NOMO-1 treated with DMSO at 0.1 percent for 48 hours (cell line): ENCODE data around the gene CCL13.

Experiments
- DNase-seq: peaks from one replicate; lab custom pipeline; 2025; ENCODE audit not compliant: unreplicated experiment; lab: John Stamatoyannopoulos, UW

Gene CCL13

DNA sequence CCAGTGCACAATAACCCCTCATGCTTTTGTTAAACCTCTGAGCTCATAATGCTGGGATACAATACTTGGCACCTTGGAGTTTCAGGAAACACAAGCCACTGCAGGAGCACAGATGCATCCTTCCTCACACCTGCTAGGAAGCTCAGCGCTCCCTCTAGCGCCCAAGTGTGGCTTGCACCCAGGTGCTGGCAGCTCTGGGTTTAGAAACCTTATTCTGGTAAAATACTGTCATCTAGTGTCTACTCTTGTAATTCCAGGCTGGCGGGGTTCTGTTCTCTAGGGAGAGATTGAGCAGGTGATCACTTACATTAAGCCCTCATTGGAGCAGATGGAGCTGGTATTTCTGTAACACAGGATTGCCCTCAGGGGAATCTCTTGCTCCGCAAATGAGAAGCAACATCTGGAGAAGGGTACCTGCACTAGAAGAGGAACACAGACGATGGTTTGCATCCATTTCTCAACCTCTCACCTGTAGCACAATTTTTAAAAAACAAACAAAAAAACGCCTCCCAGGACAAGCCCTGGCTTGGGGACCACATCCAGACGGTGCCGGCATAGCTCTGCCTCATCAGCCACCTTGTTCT lies 5.3 kb downstream of the CCL13 start:
- DNase-seq, result peak; percentile 83

DNA sequence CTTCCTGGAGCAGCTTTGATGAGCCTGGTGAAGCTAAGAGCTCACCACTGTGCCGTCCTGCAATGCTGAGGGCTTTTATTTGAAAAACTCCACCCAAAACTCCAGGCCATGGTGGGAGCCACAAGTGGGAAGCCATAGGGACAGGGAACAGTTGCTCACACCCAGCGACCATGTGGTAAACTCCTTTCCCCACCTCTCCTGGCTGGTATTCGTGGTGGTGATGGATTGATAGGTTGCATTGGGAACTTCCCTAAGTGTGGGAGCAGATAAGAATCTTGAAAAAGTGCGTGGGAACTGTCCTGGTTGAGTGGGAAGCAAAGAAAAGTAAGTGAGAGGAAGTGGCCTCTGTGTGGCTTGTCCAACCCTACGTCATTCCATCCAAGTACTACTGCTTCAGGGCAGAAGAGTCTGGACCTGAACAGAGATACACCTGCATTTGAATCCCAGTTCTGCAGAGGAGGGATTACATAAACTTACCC lies 6.9 kb downstream of the CCL13 start, which contains the start of gene CCL1:
Gene CCL1, minus strand, starts transcription at position 51 of the 479 bp plus-strand sequence. CDS start 72 bp downstream, outside the sequence.
- DNase-seq, result no peak

DNA sequence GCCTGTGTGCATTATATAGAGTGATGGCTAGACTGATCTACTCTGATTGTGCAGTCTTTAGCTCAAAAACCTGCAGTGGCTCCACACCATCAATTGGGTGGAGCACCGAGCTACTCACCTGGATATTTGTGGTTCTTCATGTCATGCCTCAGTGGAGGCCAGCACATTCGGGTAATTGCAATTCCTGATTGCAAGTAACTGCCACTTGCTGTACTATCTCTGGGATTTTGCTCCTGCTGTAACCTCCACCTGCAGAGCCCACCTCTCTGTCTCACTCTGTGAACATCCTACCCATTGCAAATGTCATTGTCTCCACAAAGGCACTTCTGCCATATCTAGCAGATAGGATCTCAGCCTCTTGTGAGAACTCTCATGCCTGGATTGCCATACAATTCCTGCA lies 8.5 kb downstream of the CCL13 start:
- no peak for DNase-seq

DNA sequence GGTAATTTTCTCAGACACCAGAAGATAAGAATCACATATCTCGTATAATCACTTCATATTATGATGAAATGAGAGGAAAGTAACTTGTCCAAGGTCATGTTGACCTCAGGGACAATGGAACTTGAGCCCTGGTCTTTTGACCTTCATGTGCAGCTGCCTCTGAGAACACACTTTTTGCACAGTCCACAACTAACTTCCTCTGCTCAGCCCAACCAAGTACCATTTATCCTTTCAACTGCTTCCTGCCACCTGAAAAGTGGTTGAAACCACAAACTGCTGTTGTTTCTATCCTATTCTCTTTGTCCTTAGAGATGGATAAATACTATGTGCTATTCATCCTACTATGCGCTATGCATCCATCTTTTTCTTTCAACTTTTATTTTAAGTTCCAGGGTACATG lies 9.1 kb downstream of the CCL13 start:
- peak; percentile 79 for DNase-seq

DNA sequence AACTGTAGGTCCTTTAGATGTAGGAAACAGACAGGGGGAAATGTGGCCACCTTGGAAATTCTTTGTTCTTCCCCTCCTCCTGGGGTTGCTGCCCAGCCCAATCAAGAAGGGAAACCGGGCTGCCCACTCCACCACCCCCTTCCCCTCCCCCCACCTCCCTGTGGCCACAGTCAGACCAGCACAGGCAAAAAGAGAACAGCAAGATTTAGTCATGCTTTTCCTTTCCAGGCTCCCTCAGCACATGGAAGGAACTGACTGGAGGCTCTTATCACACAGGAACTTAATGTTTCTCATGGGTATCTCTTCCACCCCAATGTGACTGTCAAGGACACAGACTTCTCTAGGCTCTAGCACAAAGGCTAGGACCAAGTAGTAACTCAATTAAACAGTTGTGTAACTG lies 9.7 kb downstream of the CCL13 start:
- peak; percentile 33 for DNase-seq

DNA sequence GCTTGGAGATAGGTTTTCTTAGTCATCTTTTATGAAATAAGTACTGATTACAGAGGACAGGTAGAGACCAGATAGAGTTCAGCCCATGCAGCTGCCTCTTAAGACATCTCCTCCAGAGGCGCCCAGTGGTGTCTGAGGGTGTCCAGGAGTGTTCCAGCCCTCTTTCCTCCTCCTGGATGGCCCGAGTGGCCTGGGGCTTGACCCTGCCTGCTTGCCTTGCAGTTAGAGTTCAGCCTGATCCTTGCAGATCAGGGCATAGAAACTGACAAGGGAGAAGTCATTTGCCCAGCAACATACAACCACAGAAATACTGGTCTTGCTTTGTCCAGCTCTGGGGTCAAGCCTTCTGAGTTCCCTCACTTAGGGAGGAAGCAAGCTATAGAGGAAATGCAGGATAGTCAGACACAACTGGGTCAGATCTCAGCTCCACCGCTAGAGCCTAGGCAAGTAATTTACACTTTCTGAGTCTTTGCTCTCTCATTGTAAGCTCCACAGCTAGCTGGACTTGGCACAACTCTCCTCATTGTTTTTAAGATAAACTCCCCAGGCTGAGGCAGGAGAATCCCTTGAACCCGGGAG lies 10.3 kb downstream of the CCL13 start:
- peak; percentile 15 for DNase-seq

DNA sequence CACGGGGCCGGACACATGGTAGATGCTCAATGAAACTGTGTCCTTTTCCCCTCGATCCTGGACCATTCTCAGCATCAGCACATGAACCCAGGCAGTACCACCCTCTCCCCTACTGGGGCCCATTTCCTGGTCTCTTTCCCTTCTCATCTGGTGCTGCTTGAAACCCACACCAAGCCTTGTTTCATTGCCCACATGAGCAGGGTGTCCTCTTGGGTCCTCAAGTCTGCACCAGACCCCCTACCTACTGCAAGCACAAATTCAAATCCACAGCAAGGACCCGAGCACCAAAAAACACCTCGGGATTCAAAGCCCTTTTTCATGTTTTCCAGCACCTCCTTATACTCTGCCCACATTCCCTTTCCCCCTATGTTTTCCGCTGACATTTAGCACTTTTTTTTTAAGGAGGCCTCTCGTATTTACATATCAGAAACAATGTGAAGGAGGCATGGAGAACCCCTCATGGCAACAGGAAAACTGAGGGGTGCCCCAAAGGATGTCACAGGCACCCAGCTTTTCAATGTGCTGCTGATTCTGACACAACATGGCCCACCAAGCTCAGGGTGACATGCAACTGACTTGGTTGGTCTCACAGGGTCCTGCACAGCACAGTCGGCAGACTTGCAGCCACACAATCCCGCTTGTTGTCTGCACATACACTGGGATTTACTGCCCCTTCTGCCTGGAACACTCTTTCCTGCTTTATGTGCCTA lies 11.4 kb downstream of the CCL13 start:
- no peak for DNase-seq

DNA sequence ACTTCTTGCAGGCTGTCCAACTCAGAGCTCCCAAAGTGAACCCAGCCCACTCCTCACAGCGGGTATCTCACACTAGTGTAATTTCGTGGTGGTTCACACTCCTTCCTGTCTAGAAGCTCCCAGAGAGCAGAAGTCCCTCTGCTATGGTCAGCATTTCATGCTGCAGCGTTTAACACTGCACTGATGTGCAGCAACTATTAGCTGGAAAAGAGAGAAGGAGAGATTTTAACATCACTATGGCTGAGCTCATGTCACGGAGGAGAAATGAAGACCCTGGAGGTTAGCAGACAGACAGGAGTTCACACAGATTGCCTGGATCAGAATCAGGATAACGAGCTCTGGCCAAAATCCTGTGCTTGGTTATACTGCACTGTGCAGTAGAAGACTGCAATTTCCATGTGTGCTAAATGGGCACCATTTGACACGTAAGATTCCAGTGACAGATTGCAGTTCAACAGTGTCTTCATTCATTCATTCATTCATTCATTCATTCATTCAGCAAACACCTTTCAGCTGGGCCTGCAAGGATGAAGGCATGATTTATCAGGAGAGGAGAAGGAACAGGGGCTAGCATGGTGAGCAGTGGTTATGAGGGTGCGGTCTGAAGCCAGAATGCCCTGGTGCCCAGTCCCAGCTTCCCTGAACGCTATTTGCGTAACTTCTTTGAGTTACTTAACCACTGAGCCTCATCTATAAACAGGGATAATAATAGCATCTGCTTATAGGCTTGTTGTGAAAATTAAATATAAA lies 12.1 kb downstream of the CCL13 start:
- DNase-seq, result peak; percentile 70

DNA sequence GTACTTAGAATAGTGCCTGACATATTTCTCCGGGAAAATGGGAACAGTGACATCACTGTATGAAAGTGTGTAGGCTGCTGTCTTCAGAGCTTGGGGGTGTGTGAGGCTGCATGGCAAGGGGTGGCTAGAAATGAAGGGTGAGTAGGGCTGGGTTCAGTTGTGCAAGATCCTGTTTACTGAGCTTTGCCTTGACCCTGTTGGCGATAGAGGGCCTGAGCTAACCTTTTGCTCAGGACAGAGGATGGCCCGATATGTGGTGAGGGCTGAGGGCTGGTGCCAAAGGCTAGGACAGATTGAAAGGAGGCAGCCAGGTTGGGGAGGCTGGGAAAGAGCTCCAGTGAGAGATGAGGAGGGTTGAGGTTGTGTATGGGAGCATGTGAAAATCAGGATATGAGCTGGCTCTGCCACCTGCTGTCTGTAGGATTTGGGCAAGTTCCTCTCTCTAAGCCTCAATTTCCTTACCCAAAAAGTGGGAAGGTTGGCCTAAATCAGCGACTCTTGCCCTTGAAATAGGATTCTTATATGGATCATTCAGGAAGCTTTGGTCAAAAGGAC lies 12.7 kb downstream of the CCL13 start:
- peak; percentile 71 for DNase-seq

DNA sequence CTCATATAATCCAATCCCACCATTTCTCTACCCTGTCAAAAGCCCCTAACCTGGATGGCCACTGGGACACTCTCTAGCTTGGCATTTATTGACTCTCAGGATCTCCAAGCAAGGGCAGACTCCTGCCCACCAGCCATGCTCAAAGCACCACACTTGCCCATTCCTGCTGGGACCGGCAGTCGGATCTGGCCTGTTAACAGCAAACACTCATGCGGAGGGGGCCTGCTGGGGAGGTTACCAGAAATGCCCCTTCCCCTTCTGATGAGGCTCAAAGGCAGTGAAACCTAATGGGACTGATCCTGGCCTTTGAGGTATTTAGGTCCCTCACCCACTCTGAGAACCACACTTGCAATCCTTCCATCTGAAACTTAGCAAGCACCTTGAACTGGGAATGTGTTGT lies 13.3 kb downstream of the CCL13 start:
- DNase-seq, result no peak

DNA sequence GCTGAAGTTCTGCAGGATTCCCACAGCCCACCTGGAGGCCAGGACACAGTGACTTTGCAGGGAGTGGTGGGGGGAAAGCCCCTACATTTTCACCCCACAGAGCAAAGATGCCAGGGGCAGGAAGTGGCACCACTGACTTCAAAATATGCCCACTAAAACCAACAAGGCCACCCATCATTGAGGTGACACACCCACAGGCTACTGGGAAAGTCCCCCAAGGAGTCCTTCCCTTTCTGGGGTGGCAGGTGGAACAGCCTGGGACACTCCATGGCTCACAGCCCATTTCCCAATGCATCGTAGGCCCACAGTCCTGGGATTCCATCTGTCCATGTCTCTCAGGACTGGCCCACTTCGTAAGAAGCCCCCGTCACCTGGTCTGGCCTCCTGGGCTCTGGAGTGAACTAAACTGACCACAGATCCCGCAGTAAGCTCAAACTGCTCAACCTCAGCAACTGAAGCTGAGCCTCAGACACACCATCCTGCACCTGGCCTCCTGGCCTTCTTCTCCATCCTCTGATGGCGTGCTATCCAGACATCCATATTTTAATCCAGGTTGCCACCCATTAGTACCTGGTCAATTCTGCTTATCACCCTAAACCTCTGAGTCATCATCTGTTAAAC lies 14.2 kb downstream of the CCL13 start:
- no peak for DNase-seq

DNA sequence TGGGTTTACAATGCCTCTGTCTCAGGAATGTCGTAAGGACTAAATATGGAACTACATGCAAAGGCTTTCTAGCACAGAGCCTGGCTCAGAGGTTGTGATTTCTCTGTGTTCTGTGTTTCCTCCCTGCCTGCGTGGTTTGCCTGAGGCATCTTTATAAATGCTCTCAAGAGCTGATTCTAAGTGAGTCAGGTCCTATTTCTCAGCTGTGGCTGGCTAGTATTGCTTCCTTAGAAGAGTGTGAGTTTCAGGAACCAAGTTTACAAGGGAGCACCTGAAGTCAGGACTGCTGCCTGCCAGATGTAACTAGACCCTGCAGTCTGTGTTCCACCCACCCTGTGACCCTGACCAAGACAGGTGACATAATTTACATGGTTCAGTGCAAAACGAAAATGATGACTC lies 14.7 kb downstream of the CCL13 start:
- peak; percentile 52 for DNase-seq

DNA sequence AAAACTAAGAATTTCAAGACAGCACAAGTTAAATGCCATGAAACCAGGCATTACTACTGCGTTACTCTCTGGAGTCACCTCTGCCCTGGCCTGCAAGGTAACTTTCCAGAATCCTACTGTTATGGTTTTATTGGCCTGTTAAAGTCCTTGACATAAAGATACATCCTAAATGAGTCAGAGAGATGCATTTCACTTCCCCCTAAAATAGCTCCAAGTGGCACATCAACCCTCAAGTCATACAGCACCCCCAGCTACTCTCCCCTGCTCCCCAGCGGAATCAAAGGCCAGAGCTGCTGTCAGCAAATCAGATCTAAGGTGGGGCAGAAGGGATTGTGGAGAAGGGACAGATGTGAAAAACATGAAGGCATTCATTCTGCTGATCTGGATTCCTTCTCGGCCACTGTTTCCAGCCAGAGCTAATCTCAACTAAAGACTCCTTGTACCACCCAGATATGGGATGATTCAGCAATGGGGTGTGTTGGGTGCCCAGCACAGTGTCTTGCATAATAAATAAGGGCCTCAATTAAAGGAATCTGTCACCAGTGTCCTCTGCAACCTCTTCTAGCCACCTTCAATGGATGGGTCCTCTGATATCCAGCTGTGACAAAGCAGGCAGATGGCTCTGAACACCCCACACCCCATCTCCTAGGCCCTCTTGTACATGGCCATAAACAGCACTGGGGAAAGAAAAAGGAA lies 15.3 kb downstream of the CCL13 start:
- DNase-seq, result peak; percentile 44

DNA sequence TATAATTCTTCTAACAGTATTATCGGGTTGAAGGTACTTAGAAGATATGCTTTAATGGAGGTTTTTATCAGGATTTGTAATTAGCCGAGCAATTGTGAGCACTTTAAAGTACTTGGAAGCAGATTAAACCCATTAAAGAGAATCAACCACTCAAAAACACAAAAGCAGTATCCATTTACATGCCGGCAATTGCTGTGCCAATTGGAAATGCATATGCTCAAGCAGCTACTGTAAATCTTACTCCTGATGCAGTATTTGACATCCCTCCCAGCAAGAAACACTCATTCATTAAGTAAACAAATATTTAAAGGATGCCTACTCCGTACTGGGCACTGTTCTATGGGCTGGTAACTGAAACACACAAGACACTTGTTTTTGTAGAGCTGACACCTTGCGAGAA lies 18.2 kb downstream of the CCL13 start:
- DNase-seq, result no peak

DNA sequence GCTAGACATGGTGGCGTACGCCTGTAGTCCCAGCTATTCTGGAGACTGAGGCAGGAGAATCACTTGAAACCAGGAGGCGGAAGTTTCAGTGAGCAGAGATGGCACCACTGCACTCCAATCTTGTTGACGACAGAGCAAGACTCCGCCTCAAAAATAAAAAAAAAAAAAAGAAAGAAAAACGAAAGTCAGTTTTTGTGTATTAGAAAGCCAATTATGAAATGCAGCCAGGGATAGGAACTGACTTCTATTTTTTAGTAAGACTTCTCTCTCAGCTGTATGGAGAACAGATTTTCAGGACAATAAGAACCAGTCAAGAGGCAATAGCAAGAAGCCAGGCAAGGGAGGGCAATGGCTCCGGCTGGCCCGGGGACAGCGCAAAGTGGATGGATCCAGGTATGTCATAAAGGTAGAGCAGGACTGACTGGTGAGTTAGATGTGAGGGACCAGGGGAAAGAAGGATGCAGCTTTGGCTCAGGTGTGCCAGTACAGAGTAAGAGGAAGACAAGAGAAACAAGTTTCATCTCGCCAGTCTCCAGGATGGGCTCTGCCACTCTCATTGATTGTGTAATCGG lies 19.2 kb downstream of the CCL13 start:
- no peak for DNase-seq

DNA sequence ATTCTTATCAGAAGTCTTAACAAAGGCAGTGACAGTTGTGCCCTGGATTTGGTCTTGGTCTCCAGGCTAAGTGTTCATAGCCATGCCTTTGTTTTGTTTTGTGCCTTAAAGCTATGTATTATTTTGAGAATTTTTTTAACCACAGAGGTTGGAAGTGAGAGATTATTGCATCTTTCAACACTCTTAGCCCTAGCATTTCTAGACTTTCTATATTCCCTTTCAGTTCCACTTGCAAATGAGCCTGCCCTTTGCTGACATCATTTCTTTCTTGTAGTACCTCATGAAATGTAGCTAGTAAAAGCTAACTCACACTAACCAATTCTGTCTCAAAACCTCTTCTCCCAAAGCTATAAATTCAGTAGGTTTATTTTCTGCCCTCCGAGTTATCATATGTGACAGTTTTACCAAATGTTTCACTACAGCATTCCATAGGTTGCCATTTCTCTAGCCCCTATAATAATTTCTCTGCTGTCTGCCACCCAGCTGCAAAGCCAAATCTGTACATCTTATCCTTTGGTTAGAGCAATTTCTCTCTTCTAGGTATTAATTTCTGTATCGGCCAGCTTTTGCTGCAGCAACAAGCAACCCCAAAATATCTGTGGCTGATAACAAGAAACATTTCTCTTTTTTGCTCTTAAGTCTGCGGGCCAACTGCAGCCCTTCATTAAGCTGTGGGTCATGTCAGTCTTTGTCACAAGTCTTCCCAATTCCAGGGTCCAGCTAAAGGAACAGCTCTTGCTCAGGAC lies 21.0 kb downstream of the CCL13 start:
- DNase-seq, result peak; percentile 20

DNA sequence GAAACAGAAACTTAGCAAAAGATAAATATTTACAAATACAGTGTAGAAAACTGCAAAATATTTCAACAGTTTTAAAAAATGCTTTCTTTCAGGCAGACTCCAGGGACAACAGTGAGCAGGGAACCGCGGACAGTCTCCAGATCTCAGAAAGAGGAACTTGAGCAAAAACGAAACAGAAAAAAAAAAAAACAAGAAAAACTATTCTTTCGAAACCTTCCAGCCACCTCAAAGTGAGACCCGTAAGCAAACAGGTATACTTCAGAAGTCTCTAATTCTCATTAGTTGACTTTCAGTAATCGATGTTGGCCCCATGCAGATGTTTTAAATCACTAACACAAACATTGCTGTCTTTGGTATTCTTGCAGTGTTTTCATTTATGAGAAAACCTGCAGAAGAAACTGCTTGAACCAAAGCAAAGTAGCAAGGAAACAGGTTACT lies 22.4 kb downstream of the CCL13 start:
- peak; percentile 91 for DNase-seq

DNA sequence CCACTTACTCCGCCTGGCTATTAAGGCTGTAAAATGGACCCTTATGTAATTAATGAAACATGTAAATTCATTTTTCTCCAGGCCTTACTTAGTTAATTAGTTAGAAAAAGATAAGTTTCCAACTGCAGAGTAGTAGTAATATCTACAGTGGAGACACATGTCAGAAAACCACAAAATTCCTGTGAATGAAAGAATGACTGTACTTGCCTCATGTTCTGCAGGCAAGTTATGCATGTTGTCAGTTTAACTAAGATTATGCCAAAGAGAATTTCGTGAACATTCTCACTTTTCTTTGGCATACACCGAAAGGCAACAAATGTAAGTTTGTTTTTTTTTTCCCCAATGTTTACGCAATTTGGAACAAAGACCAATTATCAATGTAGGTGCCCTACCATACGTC lies 23.6 kb downstream of the CCL13 start:
- no peak for DNase-seq

DNA sequence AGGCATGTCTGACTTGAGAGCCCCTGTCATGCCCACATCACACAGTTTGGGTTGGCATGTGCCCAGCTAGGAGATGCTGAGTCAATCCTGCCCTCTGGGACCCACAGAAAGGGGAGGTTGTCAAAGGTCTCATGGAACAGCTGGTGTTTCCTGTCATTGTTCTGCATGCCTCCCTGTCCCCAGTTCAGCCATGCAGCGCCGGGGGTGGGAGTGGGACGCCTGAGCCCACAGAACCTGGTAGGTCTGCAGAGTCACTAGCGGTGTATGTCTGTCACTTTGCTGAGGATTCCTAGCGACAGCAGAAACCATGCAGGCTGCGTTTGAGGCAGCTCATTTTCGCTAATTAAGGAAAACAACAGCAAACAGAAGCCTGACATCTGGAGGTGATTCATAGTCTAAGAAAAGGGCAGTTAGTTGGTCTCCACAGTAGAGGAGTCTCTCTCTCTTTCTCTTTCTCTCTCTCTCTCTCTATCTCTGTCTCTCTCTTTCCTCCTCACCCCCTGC lies 26.4 kb downstream of the CCL13 start:
- DNase-seq, result peak; percentile 58
